H9 (cell line): ENCODE results near the gene CUL4B. TPM values are rescaled to one million over a fixed set of nuclear protein-coding genes. Genes with fewer than 3 reads are reported as not detected.

Experiments
- DNase-seq: peaks from one replicate; pipeline ENCODE4 v3.0.0-alpha.2; 2017
- H2AFZ ChIP-seq: one replicate; pipeline ENCODE4 v1.6.1; 2013; ENCODE audit warnings: mild to moderate bottlenecking, low read length, control low read depth, moderate library complexity
- H2AK5ac ChIP-seq: 2 replicates; pipeline ENCODE4 v1.6.1; 2013; ENCODE audit warnings: low read length, control low read depth, mixed read lengths; ENCODE audit not compliant: insufficient read length
- H2BK120ac ChIP-seq: one replicate; pipeline ENCODE4 v1.6.1; 2013; ENCODE audit warnings: low read depth, mild to moderate bottlenecking, low read length, control low read depth, inconsistent platforms; ENCODE audit not compliant: poor library complexity, severe bottlenecking
- H2BK12ac ChIP-seq: 2 replicates; pipeline ENCODE4 v1.6.1; 2013; ENCODE audit warnings: low read length, control low read depth, mixed read lengths, low read depth; ENCODE audit not compliant: insufficient read length
- H2BK15ac ChIP-seq: 2 replicates; pipeline ENCODE4 v1.6.1; 2013; ENCODE audit warnings: low read depth, low read length, control low read depth
- H2BK20ac ChIP-seq: one replicate; pipeline ENCODE4 v1.6.1; 2013; ENCODE audit warnings: low read depth, mild to moderate bottlenecking, low read length, control low read depth, inconsistent platforms; ENCODE audit not compliant: poor library complexity, severe bottlenecking
- H2BK5ac ChIP-seq: 2 replicates; pipeline ENCODE4 v1.6.1; 2013; ENCODE audit warnings: low read length, control low read depth, mixed read lengths; ENCODE audit not compliant: insufficient read length
- H3K14ac ChIP-seq: 2 replicates; pipeline ENCODE4 v1.6.1; 2013; ENCODE audit warnings: low read length, control low read depth; ENCODE audit not compliant: insufficient read depth
- H3K18ac ChIP-seq: 2 replicates; pipeline ENCODE4 v1.6.1; 2013; ENCODE audit warnings: low read depth, mild to moderate bottlenecking, mixed read lengths, low read length, control low read depth; ENCODE audit not compliant: insufficient read length
- H3K23ac ChIP-seq: 2 replicates; pipeline ENCODE4 v1.6.1; 2013; ENCODE audit warnings: low read length, control low read depth, mixed read lengths, low read depth; ENCODE audit not compliant: insufficient read length
- H3K23me2 ChIP-seq: 2 replicates; pipeline ENCODE4 v1.6.1; 2013; ENCODE audit warnings: low read depth, mild to moderate bottlenecking, mixed read lengths, low read length, control low read depth; ENCODE audit not compliant: insufficient read length, poor library complexity, severe bottlenecking
- H3K27ac ChIP-seq: 2 replicates; pipeline ENCODE4 v1.5.1; 2013; ENCODE audit warnings: low read length, control low read depth, mixed read lengths, low read depth; ENCODE audit not compliant: insufficient read length
- H3K27me3 ChIP-seq: 2 replicates; pipeline ENCODE4 v1.6.1; 2013; ENCODE audit warnings: low read length, control low read depth, inconsistent platforms; ENCODE audit not compliant: insufficient read depth
- H3K4ac ChIP-seq: 2 replicates; pipeline ENCODE4 v1.6.1; 2013; ENCODE audit warnings: low read depth, mild to moderate bottlenecking, control low read depth, inconsistent platforms, low read length, moderate library complexity
- H3K4me1 ChIP-seq: 2 replicates; pipeline ENCODE4 v1.6.1; 2013; ENCODE audit warnings: low read length, control low read depth, inconsistent platforms; ENCODE audit not compliant: insufficient read depth
- H3K4me2 ChIP-seq: 2 replicates; pipeline ENCODE4 v1.6.1; 2013; ENCODE audit warnings: low read length, control low read depth, mixed read lengths; ENCODE audit not compliant: insufficient read length, insufficient read depth
- H3K56ac ChIP-seq: 2 replicates; pipeline ENCODE4 v1.6.1; 2013; ENCODE audit warnings: low read depth, mild to moderate bottlenecking, mixed read lengths, low read length, control low read depth; ENCODE audit not compliant: insufficient read length
- H3K79me1 ChIP-seq: 2 replicates; pipeline ENCODE4 v1.6.1; 2013; ENCODE audit warnings: low read depth, mild to moderate bottlenecking, moderate library complexity, low read length, control low read depth, inconsistent platforms; ENCODE audit not compliant: insufficient read depth, poor library complexity, severe bottlenecking
- H3K79me2 ChIP-seq: 2 replicates; pipeline ENCODE4 v1.6.1; 2013; ENCODE audit warnings: low read length, control low read depth, inconsistent platforms; ENCODE audit not compliant: insufficient read depth
- H3K9ac ChIP-seq: 2 replicates; pipeline ENCODE4 v1.6.1; 2013; ENCODE audit warnings: low read length, control low read depth, mixed read lengths; ENCODE audit not compliant: insufficient read length; ENCODE audit errors: extremely low read depth
- H3K9me3 ChIP-seq: one replicate; pipeline ENCODE4 v1.6.1; 2013; ENCODE audit warnings: low read depth, low read length, inconsistent platforms; ENCODE audit not compliant: control insufficient read depth
- H3T11ph ChIP-seq: one replicate; pipeline ENCODE4 v1.6.1; 2013; ENCODE audit warnings: mild to moderate bottlenecking, low read length, control low read depth, inconsistent platforms
- H4K20me1 ChIP-seq: one replicate; pipeline ENCODE4 v1.6.1; 2013; ENCODE audit not compliant: control insufficient read depth, insufficient read length, insufficient read depth
- H4K5ac ChIP-seq: 2 replicates; pipeline ENCODE4 v1.6.1; 2013; ENCODE audit warnings: low read depth, mild to moderate bottlenecking, mixed read lengths, low read length, control low read depth; ENCODE audit not compliant: insufficient read length
- H4K8ac ChIP-seq: replicated peaks from 2 replicates; pipeline ENCODE4 v1.6.1; 2013; ENCODE audit warnings: low read length, control low read depth, mixed read lengths, low read depth; ENCODE audit not compliant: insufficient read length
- H4K91ac ChIP-seq: 2 replicates; pipeline ENCODE4 v1.6.1; 2013; ENCODE audit warnings: low read depth, mild to moderate bottlenecking, moderate library complexity, mixed read lengths, low read length, control low read depth; ENCODE audit not compliant: insufficient read length
- H3K27ac Mint-ChIP-seq, 3 experiments: 2 replicates in 2 of 3; 3 replicates in 1 of 3; pipeline ENCODE4 v1.8.0; 2020 to 2021; ENCODE audit warnings: mixed read lengths in 3 of 3, mild to moderate bottlenecking in 1 of 3, moderate library complexity in 1 of 3
- H3K27me3 Mint-ChIP-seq: 2 replicates; pipeline ENCODE4 v1.8.0; 2021; ENCODE audit warnings: low read depth, mild to moderate bottlenecking, moderate library complexity, mixed read lengths
- H3K36me3 Mint-ChIP-seq, 3 experiments: 2 replicates in 2 of 3; 3 replicates in 1 of 3; pipeline ENCODE4 v1.8.0; 2020 to 2021; ENCODE audit warnings: low read depth in 3 of 3, mixed read lengths in 3 of 3; ENCODE audit not compliant: insufficient read depth in 1 of 3
- H3K4me1 Mint-ChIP-seq, 2 experiments: 2 replicates each; pipeline ENCODE4 v1.8.0; 2020; ENCODE audit warnings: mixed read lengths in 2 of 2
- H3K4me3 Mint-ChIP-seq, 2 experiments: 2 replicates in 1 of 2; 3 replicates in 1 of 2; pipeline ENCODE4 v1.8.0; 2020 to 2021; ENCODE audit warnings: mild to moderate bottlenecking in 2 of 2, mixed read lengths in 2 of 2, moderate library complexity in 1 of 2
- H3K9me3 Mint-ChIP-seq, 2 experiments: 2 replicates in 1 of 2; 3 replicates in 1 of 2; pipeline ENCODE4 v1.8.0; 2020; ENCODE audit warnings: mild to moderate bottlenecking in 2 of 2, mixed read lengths in 2 of 2, moderate library complexity in 1 of 2
- WGBS: extraction: QIAGEN DNeasy Blood & Tissue Kit; methylation state at CpG from one replicate; pipeline ENCODE4 v1.1.7; 2013; ENCODE audit warnings: missing lambda C conversion rate, low lambda C conversion rate, mixed read lengths; ENCODE audit not compliant: insufficient read length; ENCODE audit errors: extremely low coverage; 5-methylcytosine and 5-hydroxymethylcytosine counted together
- total RNA-seq: library from RNA; stranded (reverse); gene quantifications from 2 replicates; pipeline ENCODE4 v1.2.1, GENCODE V29; 2021
- TF ChIP-seq, protein P1 (sequence below): fragments of 200-600 bp; sonication (generic); conservative IDR thresholded peaks from 3 replicates; pipeline ENCODE4 v1.8.0; 2021; ENCODE audit warnings: antibody characterized with exemption, mild to moderate bottlenecking

CUL4B gene
- total RNA-seq, 1 experiment from 2014 or later, result 48.4 TPM

DNA sequence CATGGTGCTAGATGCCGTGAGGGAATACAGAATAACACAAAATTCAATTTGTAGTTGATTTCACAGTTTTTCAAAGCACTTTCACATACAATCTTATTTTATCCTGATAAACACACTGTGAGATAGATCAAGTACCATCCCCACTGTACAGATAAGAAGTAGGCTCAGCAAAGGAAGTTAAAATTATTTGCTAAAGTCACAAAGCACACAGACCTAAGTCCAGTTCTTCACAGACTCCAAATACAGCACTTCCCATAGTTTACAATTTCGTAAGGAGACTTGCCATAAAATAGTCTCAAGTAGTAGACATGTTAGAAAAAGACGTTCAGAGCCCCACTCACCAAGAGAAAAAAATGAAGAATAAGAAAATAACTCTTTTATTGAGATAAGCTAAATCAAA is 7.8 kb upstream of the CUL4B start:
- H3K4me1 ChIP-seq, result no peaks in the 10 kb centered on the region
- H2BK20ac ChIP-seq, result no peak overlapping the region
- DNase-seq, result no peak
- H3K9me3 Mint-ChIP-seq, result peaks cover 52 to 58% of the 10 kb centered on the region in 2 experiments
- no peaks in the 10 kb centered on the region for H3K27me3 Mint-ChIP-seq
- H2BK5ac ChIP-seq, result no peak overlapping the region
- H3K23me2 ChIP-seq, result no peaks in the 10 kb centered on the region
- no peak overlapping the region for H2BK15ac ChIP-seq
- no peak overlapping the region for H3K27ac ChIP-seq
- peaks cover 19% of the 10 kb centered on the region for H3K9me3 ChIP-seq
- no peak overlapping the region for H2AK5ac ChIP-seq
- no peak overlapping the region for H3K23ac ChIP-seq
- H2BK12ac ChIP-seq, result no peak overlapping the region
- no peak overlapping the region for H4K91ac ChIP-seq
- no peaks in the 10 kb centered on the region; a peak in 1 of 7 replicates for H3K36me3 Mint-ChIP-seq
- no peaks in the 10 kb centered on the region for H3K4me1 Mint-ChIP-seq
- no peak overlapping the region for H3K4me3 Mint-ChIP-seq
- H3K18ac ChIP-seq, result no peak overlapping the region
- no peak overlapping the region for H2AFZ ChIP-seq
- no peaks in the 10 kb centered on the region for H3K79me1 ChIP-seq
- no peak overlapping the region for H4K8ac ChIP-seq
- H3K14ac ChIP-seq, result no peak overlapping the region
- H3K79me2 ChIP-seq, result no peaks in the 10 kb centered on the region
- H2BK120ac ChIP-seq, result no peak overlapping the region
- no peak overlapping the region for H3K56ac ChIP-seq
- no peaks in the 10 kb centered on the region for H4K20me1 ChIP-seq
- H3T11ph ChIP-seq, result no peak overlapping the region
- no CpG with 5 or more reads among the region's 3 CpGs for whole genome bisulfite sequencing
- no peak overlapping the region for H4K5ac ChIP-seq
- TF ChIP-seq, protein P1, sequence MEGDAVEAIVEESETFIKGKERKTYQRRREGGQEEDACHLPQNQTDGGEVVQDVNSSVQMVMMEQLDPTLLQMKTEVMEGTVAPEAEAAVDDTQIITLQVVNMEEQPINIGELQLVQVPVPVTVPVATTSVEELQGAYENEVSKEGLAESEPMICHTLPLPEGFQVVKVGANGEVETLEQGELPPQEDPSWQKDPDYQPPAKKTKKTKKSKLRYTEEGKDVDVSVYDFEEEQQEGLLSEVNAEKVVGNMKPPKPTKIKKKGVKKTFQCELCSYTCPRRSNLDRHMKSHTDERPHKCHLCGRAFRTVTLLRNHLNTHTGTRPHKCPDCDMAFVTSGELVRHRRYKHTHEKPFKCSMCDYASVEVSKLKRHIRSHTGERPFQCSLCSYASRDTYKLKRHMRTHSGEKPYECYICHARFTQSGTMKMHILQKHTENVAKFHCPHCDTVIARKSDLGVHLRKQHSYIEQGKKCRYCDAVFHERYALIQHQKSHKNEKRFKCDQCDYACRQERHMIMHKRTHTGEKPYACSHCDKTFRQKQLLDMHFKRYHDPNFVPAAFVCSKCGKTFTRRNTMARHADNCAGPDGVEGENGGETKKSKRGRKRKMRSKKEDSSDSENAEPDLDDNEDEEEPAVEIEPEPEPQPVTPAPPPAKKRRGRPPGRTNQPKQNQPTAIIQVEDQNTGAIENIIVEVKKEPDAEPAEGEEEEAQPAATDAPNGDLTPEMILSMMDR, result no peak
- no peak overlapping the region for H3K27ac Mint-ChIP-seq
- no peak overlapping the region for H3K4ac ChIP-seq
- no peak overlapping the region for H3K9ac ChIP-seq
- no peaks in the 10 kb centered on the region for H3K27me3 ChIP-seq
- H3K4me2 ChIP-seq, result no peak overlapping the region
